Measurements from ENCODE around the gene LGR4. TPM values are rescaled to one million over a fixed set of nuclear protein-coding genes. Genes with fewer than 3 reads are reported as not detected.

Gene LGR4
- total and polyA plus RNA-seq, 2 donors (not counting 1 experiment from before 2014, with no cell fraction given) = 0.92 to 3.3 TPM

DNA sequence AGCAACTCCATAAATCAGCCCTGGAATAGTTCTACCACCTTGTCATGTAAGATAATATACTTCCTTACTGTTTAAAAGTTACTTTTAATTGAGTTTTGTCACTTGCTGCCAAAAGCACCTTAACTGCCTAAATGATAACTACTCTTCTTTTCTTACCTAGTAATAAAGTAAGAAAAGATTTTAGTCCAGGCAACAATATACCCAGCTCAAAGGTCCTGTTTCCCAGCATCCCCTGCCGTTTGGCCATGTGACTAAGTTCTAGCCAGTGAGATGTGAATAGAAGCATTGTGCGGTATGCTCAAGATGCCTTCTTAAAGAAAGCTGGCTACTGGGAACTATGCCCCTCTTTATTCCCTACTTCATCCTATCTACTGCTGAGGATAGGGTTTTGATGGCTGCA, 70.1 kb downstream of the LGR4 start:
- TF ChIP-seq CTCF (IDR thresholded peaks at IDR 0.05) (no peak), EZH2 (IDR thresholded peaks at IDR 0.05; ENCODE audit: borderline replicate concordance, insufficient read depth, low read depth, low read length, poor library complexity, severe bottlenecking) (no peak)
- Histone ChIP-seq H2AFZ (ENCODE audit: insufficient read depth, low read depth, low read length, poor library complexity, severe bottlenecking) (no peak overlapping the region), H3K9ac (ENCODE audit: low read length) (no peak overlapping the region), H4K20me1 (ENCODE audit: control insufficient read depth, insufficient read depth, low read length, poor library complexity, severe bottlenecking) (no peaks in the 10 kb centered on the region), H3K36me3 (replicated peaks in 1 of 2; ENCODE audit: control extremely low read depth in 1 of 2, control insufficient read depth in 1 of 2, extremely low read depth in 1 of 2, insufficient read depth in 2 of 2, low read length in 1 of 2) (no peaks in the 10 kb centered on the region), H3K4me1 (ENCODE audit: control insufficient read depth in 2 of 2, insufficient read depth in 2 of 2, low read length in 2 of 2) (no peaks in the 10 kb centered on the region), H3K9me3 (ENCODE audit: control extremely low read depth in 1 of 3, control insufficient read depth in 2 of 3, insufficient read depth in 1 of 3, low read length in 2 of 3) (no peaks in the 10 kb centered on the region), H3K27me3 (replicated peaks in 1 of 4; ENCODE audit: control extremely low read depth in 1 of 4, control insufficient read depth in 3 of 4, insufficient read depth in 4 of 4, low read length in 3 of 4) (no peaks in the 10 kb centered on the region), H3K27ac (ENCODE audit: low read length in 2 of 2) (no peak overlapping the region), H3K4me3 (ENCODE audit: control extremely low read depth in 1 of 5, extremely low read depth in 1 of 5, insufficient read depth in 1 of 5, low read depth in 2 of 5, low read length in 4 of 5) (no peak overlapping the region), H3K4me2 (replicated peaks; ENCODE audit: low read depth, low read length, poor library complexity, severe bottlenecking) (no peak overlapping the region), H3K79me2 (ENCODE audit: control insufficient read depth, insufficient read depth, low read length) (no peaks in the 10 kb centered on the region)
- intact Hi-C loops (cut with micrococcal nuclease) = no loop called here
- Mint-ChIP-seq H3K27me3 (no peaks in the 10 kb centered on the region), H3K4me1 (no peaks in the 10 kb centered on the region), H3K27ac (no peak overlapping the region), H3K9me3 (ENCODE audit: insufficient read depth) (no peaks in the 10 kb centered on the region), H3K4me3 (no peak overlapping the region)
- ChIA-PET POLR2A (no interaction called here), CTCF (no interaction called here)
- no peak for ATAC-seq (ENCODE audit: low read depth)
- no peak for DNase-seq
- WGBS (ENCODE audit: insufficient coverage) = no CpG with 5 or more reads among the region's 2 CpGs

DNA sequence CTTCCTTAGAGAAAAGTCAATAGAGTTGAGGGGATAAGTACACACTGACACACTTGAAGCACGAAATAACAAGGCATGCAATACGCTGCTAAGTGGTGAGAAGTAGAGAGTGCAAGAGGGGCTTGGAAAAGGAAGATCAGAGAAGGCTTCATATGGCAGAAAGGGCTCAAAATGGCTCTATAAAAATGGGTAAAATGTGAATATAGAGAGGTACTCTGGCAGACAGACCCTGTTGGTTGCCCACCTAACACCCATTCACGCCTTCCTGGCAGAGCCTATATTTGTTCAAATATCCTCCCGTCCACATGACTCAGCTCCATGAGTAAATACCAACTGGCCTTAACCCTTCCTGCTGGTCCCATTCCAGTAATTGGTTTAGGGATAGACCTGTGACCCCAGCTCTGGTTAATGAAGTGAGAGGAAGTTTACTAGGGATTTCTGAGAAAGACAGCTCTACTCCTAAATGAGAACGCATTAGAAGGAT, 70.7 kb downstream of the LGR4 start:
- Mint-ChIP-seq H3K27ac (no peak overlapping the region), H3K9me3 (ENCODE audit: insufficient read depth) (no peaks in the 10 kb centered on the region), H3K27me3 (no peaks in the 10 kb centered on the region), H3K4me3 (no peak overlapping the region), H3K4me1 (no peaks in the 10 kb centered on the region)
- Histone ChIP-seq H3K4me3 (ENCODE audit: control extremely low read depth in 1 of 5, extremely low read depth in 1 of 5, insufficient read depth in 1 of 5, low read depth in 2 of 5, low read length in 4 of 5) (no peak overlapping the region), H3K9ac (ENCODE audit: low read length) (no peak overlapping the region), H4K20me1 (ENCODE audit: control insufficient read depth, insufficient read depth, low read length, poor library complexity, severe bottlenecking) (no peaks in the 10 kb centered on the region), H3K4me1 (ENCODE audit: control insufficient read depth in 2 of 2, insufficient read depth in 2 of 2, low read length in 2 of 2) (no peaks in the 10 kb centered on the region), H2AFZ (ENCODE audit: insufficient read depth, low read depth, low read length, poor library complexity, severe bottlenecking) (no peak overlapping the region), H3K9me3 (ENCODE audit: control extremely low read depth in 1 of 3, control insufficient read depth in 2 of 3, insufficient read depth in 1 of 3, low read length in 2 of 3) (no peaks in the 10 kb centered on the region), H3K79me2 (ENCODE audit: control insufficient read depth, insufficient read depth, low read length) (no peaks in the 10 kb centered on the region), H3K27ac (ENCODE audit: low read length in 2 of 2) (no peak overlapping the region), H3K36me3 (replicated peaks in 1 of 2; ENCODE audit: control extremely low read depth in 1 of 2, control insufficient read depth in 1 of 2, extremely low read depth in 1 of 2, insufficient read depth in 2 of 2, low read length in 1 of 2) (no peaks in the 10 kb centered on the region), H3K27me3 (replicated peaks in 1 of 4; ENCODE audit: control extremely low read depth in 1 of 4, control insufficient read depth in 3 of 4, insufficient read depth in 4 of 4, low read length in 3 of 4) (no peaks in the 10 kb centered on the region), H3K4me2 (replicated peaks; ENCODE audit: low read depth, low read length, poor library complexity, severe bottlenecking) (no peak overlapping the region)
- DNase-seq = no peak
- no peak for TF ChIP-seq EZH2 (IDR thresholded peaks at IDR 0.05; ENCODE audit: borderline replicate concordance, insufficient read depth, low read depth, low read length, poor library complexity, severe bottlenecking)
- intact Hi-C loops (cut with micrococcal nuclease) = no loop called here
- POLR2A ChIA-PET = no interaction called here
- ATAC-seq (ENCODE audit: low read depth) = no peak
- CTCF ChIA-PET = interaction anchor here (1.1 kb wide), 1 partner anchor 17 kb away, joined by 3 read pairs; no protein-coding TSS in a partner anchor
- WGBS (ENCODE audit: insufficient coverage) = 100% methylated on average over 2 of the region's 5 CpGs
